ENCODE measurements around the gene PODN. TPM values are rescaled to one million over a fixed set of nuclear protein-coding genes. Genes with fewer than 3 reads are reported as not detected.
A peak's percentile ranks its signal among the peaks of the same experiment; 100 is the strongest.

Gene PODN
- total and polyA plus RNA-seq, 9 donors, result 72.8 to 254 (median 154) TPM

GRCh38 chr1:53125122-53125521 is 63.1 kb downstream of the PODN start:
- TF ChIP-seq CTCF (IDR thresholded peaks at IDR 0.05), result no peak
- no peak for TF ChIP-seq POLR2A (IDR thresholded peaks at IDR 0.05)
- no peak for TF ChIP-seq EP300 (IDR thresholded peaks at IDR 0.05)
- no peaks in the 10 kb centered on the region for H3K27me3 ChIP-seq
- intact Hi-C loops (cut with DNase I), result no loop called here
- no peak overlapping the region for H3K4me3 ChIP-seq
- peaks cover 35% of the 10 kb centered on the region for H3K4me1 ChIP-seq (ENCODE audit: insufficient read depth)
- no peaks in the 10 kb centered on the region for H3K9me3 ChIP-seq
- H3K36me3 ChIP-seq, result no peaks in the 10 kb centered on the region
- DNase-seq, result no peak
- 69 to 75% (median 74%) methylated on average over 6 of the region's 6 CpGs for WGBS, 3 donors
- peak overlapping the region; percentile 35 to 83 for H3K27ac ChIP-seq

GRCh38 chr1:53125623-53126360 is 63.8 kb downstream of the PODN start:
- 66 to 79% (median 72%) methylated on average over 10 of the region's 10 CpGs for WGBS, 3 donors
- Histone ChIP-seq H3K4me1 (ENCODE audit: insufficient read depth) (peaks cover 33% of the 10 kb centered on the region), H3K36me3 (no peaks in the 10 kb centered on the region), H3K27me3 (no peaks in the 10 kb centered on the region), H3K9me3 (no peaks in the 10 kb centered on the region), H3K4me3 (no peak overlapping the region), H3K27ac (peak overlapping the region in 1 of 2 donors; percentile 35)
- TF ChIP-seq EP300 (IDR thresholded peaks at IDR 0.05) (no peak), CTCF (IDR thresholded peaks at IDR 0.05) (no peak)
- DNase-seq, result no peak
- intact Hi-C loops (cut with DNase I), result no loop called here

- peaks cover 28% of the 10 kb centered on the region for H3K4me1 ChIP-seq (ENCODE audit: insufficient read depth)
- WGBS, 3 donors, result 73 to 78% (median 75%) methylated on average over 1 of the region's 1 CpG
- H3K9me3 ChIP-seq, result no peaks in the 10 kb centered on the region
- H3K4me3 ChIP-seq, result no peak overlapping the region
- DNase-seq, result peak in 2 of 5 donors; percentile 1 to 19
- no peaks in the 10 kb centered on the region for H3K27me3 ChIP-seq
- no peak overlapping the region for H3K27ac ChIP-seq
- no peaks in the 10 kb centered on the region for H3K36me3 ChIP-seq
- intact Hi-C loops (cut with DNase I), result no loop called here
- TF ChIP-seq CTCF (IDR thresholded peaks at IDR 0.05) (no peak), EP300 (IDR thresholded peaks at IDR 0.05) (no peak), POLR2A (IDR thresholded peaks at IDR 0.05) (no peak)
Measured at GRCh38 chr1:53126495-53126894, 64.5 kb downstream of the PODN start.

- peak in 3 of 5 donors; percentile 11 to 27 (median 13) for DNase-seq
- TF ChIP-seq EP300 (IDR thresholded peaks at IDR 0.05), result no peak
- TF ChIP-seq POLR2A (IDR thresholded peaks at IDR 0.05), result no peak
- TF ChIP-seq CTCF (IDR thresholded peaks at IDR 0.05), result no peak
- no peak overlapping the region for H3K4me3 ChIP-seq
- H3K36me3 ChIP-seq, result no peaks in the 10 kb centered on the region
- H3K9me3 ChIP-seq, result no peaks in the 10 kb centered on the region
- H3K4me1 ChIP-seq (ENCODE audit: insufficient read depth), result peaks cover 18% of the 10 kb centered on the region
- intact Hi-C loops (cut with DNase I), result no loop called here
- WGBS, 3 donors, result 83 to 87% (median 83%) methylated on average over 5 of the region's 5 CpGs
- no peaks in the 10 kb centered on the region for H3K27me3 ChIP-seq
- H3K27ac ChIP-seq, result no peak overlapping the region
Measured at GRCh38 chr1:53127546-53127945, 65.5 kb downstream of the PODN start.

Data from ovary (tissue), 9 donors.